GM12874 (cell line): ENCODE results near the gene KPNB1.

Source experiments
- CTCF ChIP-seq: IDR thresholded peaks from 2 replicates; pipeline ENCODE4 v1.5.1; 2011; ENCODE audit warnings: low read depth, mild to moderate bottlenecking, control low read depth, low read length, moderate library complexity; ENCODE audit not compliant: insufficient read depth

The KPNB1 gene

GRCh38 chr17:47705536-47706530 is 56.1 kb downstream of the KPNB1 start:
- no peak for TF ChIP-seq CTCF

GRCh38 chr17:47707056-47707804 is 57.5 kb downstream of the KPNB1 start:
- TF ChIP-seq CTCF, result no peak

- no peak for TF ChIP-seq CTCF
Observed at GRCh38 chr17:47707884-47708283, 58.2 kb downstream of the KPNB1 start.

GRCh38 chr17:47708312-47708863 is 58.7 kb downstream of the KPNB1 start:
- no peak for TF ChIP-seq CTCF

GRCh38 chr17:47708864-47709541 is 59.3 kb downstream of the KPNB1 start:
- no peak for TF ChIP-seq CTCF

- no peak for TF ChIP-seq CTCF
Observed at GRCh38 chr17:47709594-47709993, 59.9 kb downstream of the KPNB1 start.
